GM12878 (cell line): ENCODE results near the gene THNSL1. TPM values are rescaled to one million over a fixed set of nuclear protein-coding genes. Genes with fewer than 3 reads are reported as not detected.

Experiments used
- ATAC-seq: fragments of 200-7000 bp; cut with Tn5 transposase; 3 replicates; pipeline ENCODE4 v1.9.1; 2020; ENCODE audit warnings: mild to moderate bottlenecking, moderate library complexity
- BruUV-seq: library from RNA; stranded (reverse); fragments of 400-500 nt; replicated peaks from 2 replicates; lab custom pipeline; 2021; lab: Mats Ljungman, UMichigan
- CTCF ChIA-PET: fragments of 300-600 bp; sonication (Branson Sonifier 250); formaldehyde crosslinking; extraction: SDS; loops from one replicate; lab custom pipeline; 2021; ENCODE audit warnings: inconsistent platforms; lab: Yijun Ruan, JAX
- POLR2A ChIA-PET: fragments of 350-600 bp; formaldehyde crosslinking; extraction: SDS; loops from one replicate; lab custom pipeline; 2021; ENCODE audit warnings: inconsistent platforms; lab: Charles Lee
- RAD21 ChIA-PET: fragments of 300-600 bp; sonication (Branson Sonifier 250); formaldehyde crosslinking; loops from one replicate; lab custom pipeline; 2023; ENCODE audit warnings: antibody characterized with exemption; ENCODE audit not compliant: unreplicated experiment; lab: Charles Lee
- SMC1A ChIA-PET: fragments of 300-600 bp; sonication (Branson Sonifier 250); formaldehyde crosslinking; loops from one replicate; lab custom pipeline; 2023; ENCODE audit not compliant: unreplicated experiment, uncharacterized antibody; lab: Charles Lee
- DNase-seq: peaks from one replicate; pipeline ENCODE4 v3.0.0-alpha.2; 2011; ENCODE audit warnings: low read depth, low spot score
- FAIRE-seq: peaks from 3 replicates; lab custom pipeline; 2011; peaks lifted over from hg19 to GRCh38; lab: Jason Lieb, UNC
- H2AFZ ChIP-seq: 2 replicates; pipeline ENCODE4 v1.6.0; 2011; ENCODE audit warnings: low read depth, low read length, control low read depth; ENCODE audit not compliant: control insufficient read depth
- H3K27ac ChIP-seq: 2 replicates; pipeline ENCODE4 v1.5.1; 2011; ENCODE audit warnings: control low read depth; ENCODE audit not compliant: control insufficient read depth, insufficient read depth
- H3K27me3 ChIP-seq, 2 experiments: replicated peaks in 1 of 2; 2 replicates each; pipeline versions ENCODE4 v1.6.0 to v1.6.1; 2011; ENCODE audit warnings: low read length in 1 of 2; ENCODE audit not compliant: control insufficient read depth in 2 of 2, insufficient read depth in 2 of 2
- H3K36me3 ChIP-seq, 2 experiments: 2 replicates each; pipeline ENCODE4 v1.5.1; 2011; ENCODE audit warnings: low read length in 1 of 2; ENCODE audit not compliant: control insufficient read depth in 2 of 2, insufficient read depth in 2 of 2
- H3K4me1 ChIP-seq: 2 replicates; pipeline ENCODE4 v1.6.1; 2011; ENCODE audit warnings: mild to moderate bottlenecking, low read length, moderate library complexity, mixed read lengths; ENCODE audit not compliant: control insufficient read depth, insufficient read depth
- H3K4me2 ChIP-seq: 2 replicates; pipeline ENCODE4 v1.6.0; 2011; ENCODE audit warnings: control low read depth; ENCODE audit not compliant: control insufficient read depth, insufficient read depth
- H3K4me3 ChIP-seq: fragments of 200-600 bp; sonication (generic); 2 replicates; pipeline ENCODE4 v1.5.1; 2016
- H3K79me2 ChIP-seq: 2 replicates; pipeline ENCODE4 v1.6.0; 2011; ENCODE audit warnings: low read length; ENCODE audit not compliant: control insufficient read depth, insufficient read depth
- H3K9ac ChIP-seq: 2 replicates; pipeline ENCODE4 v1.8.0; 2011; ENCODE audit warnings: low read length, control low read depth, mixed read lengths; ENCODE audit not compliant: control insufficient read depth, insufficient read depth
- H3K9me3 ChIP-seq: replicated peaks from 3 replicates; pipeline ENCODE4 v1.5.1; 2011; ENCODE audit warnings: mild to moderate bottlenecking, low read length; ENCODE audit not compliant: control insufficient read depth, insufficient read depth
- H4K20me1 ChIP-seq: 2 replicates; pipeline ENCODE4 v1.6.0; 2011; ENCODE audit not compliant: control insufficient read depth, insufficient read depth
- CHD1 ChIP-seq: IDR thresholded peaks from 2 replicates; pipeline ENCODE4 v1.6.1; 2012; ENCODE audit warnings: low read depth, low read length, improper control_type of control experiment
- CHD4 ChIP-seq: fragments of 200-600 bp; sonication (generic); IDR thresholded peaks from 2 replicates; pipeline ENCODE4 v1.6.1; 2016; ENCODE audit warnings: mild to moderate bottlenecking
- NBN ChIP-seq: fragments of 450-650 bp; IDR thresholded peaks from 2 replicates; pipeline ENCODE4 v1.6.1; 2016
- NFYA ChIP-seq: IDR thresholded peaks from 2 replicates; pipeline ENCODE4 v1.6.1; 2011; ENCODE audit warnings: low read depth, mild to moderate bottlenecking, low read length, improper control_type of control experiment, borderline replicate concordance
- NR2C1 ChIP-seq: fragments of 450-650 bp; IDR thresholded peaks from 2 replicates; pipeline ENCODE4 v1.6.1; 2017; ENCODE audit warnings: antibody characterized with exemption, mild to moderate bottlenecking, moderate library complexity
- NRF1 ChIP-seq: conservative IDR thresholded peaks from 2 replicates; pipeline ENCODE4 v1.6.1; 2011; ENCODE audit warnings: mild to moderate bottlenecking, low read depth, low read length, improper control_type of control experiment
- POU2F2 ChIP-seq: IDR thresholded peaks from 3 replicates; pipeline ENCODE4 v1.6.1; 2011; ENCODE audit warnings: low read depth, mild to moderate bottlenecking, low read length, borderline replicate concordance
- RFX5 ChIP-seq: IDR thresholded peaks from 2 replicates; pipeline ENCODE4 v1.6.1; 2011; ENCODE audit warnings: low read depth, low read length, improper control_type of control experiment
- TCF3 ChIP-seq: IDR thresholded peaks from 2 replicates; pipeline ENCODE4 v1.6.1; 2012; ENCODE audit warnings: low read depth, mild to moderate bottlenecking, low read length, borderline replicate concordance; ENCODE audit not compliant: insufficient read depth
- USF1 ChIP-seq: IDR thresholded peaks from 2 replicates; pipeline ENCODE4 v1.6.1; 2011; ENCODE audit warnings: borderline replicate concordance, low read depth, mild to moderate bottlenecking, moderate library complexity, mixed read lengths, low read length; ENCODE audit not compliant: insufficient read depth; ENCODE audit errors: extremely low read length
- ZNF687 ChIP-seq: fragments of 450-650 bp; IDR thresholded peaks from 2 replicates; pipeline ENCODE4 v1.6.1; 2017; ENCODE audit warnings: mild to moderate bottlenecking, moderate library complexity
- WGBS: methylation state at CpG from one replicate; pipeline ENCODE4 v1.1.6; 2016; ENCODE audit warnings: low lambda C conversion rate; ENCODE audit not compliant: insufficient replicate concordance, insufficient coverage; ENCODE audit errors: missing lambda C conversion rate; 5-methylcytosine and 5-hydroxymethylcytosine counted together
- in situ Hi-C: fragments of 300-500 bp; cut with MboI; formaldehyde crosslinking; loops from 9 replicates; pipeline ENCODE4 v1.14.3; 2018; ENCODE audit warnings: mixed read lengths
- intact Hi-C: fragments of 100-400 bp; cut with micrococcal nuclease; formaldehyde crosslinking; loops from one replicate; pipeline ENCODE4 v1.14.2; 2022; ENCODE audit not compliant: unreplicated experiment
- polyA plus RNA-seq, 11 experiments: library from polyadenylated mRNA; depleted of rRNA in 4 of 11; unstranded in 6 of 11; stranded (reverse) in 5 of 11; fragments of >200 nt; fragmentation: Nextera tagmentation in 4 of 11; fragmentation: Illumina TruSeq in 1 of 11; extraction: Ambion mirVana in 4 of 11; extraction: Trizol in 1 of 11; gene quantifications; 1 replicate in 1 of 11; 2 replicates in 10 of 11; pipeline versions ENCODE4 v1.2.1 to v1.2.3, GENCODE V29; 2011 to 2016; ENCODE audit warnings: inconsistent platforms in 2 of 11, missing spikeins in 2 of 11, low read depth in 1 of 11
- total RNA-seq, 4 experiments: library from RNA; depleted of rRNA in 3 of 4; stranded (reverse); fragments of >200 nt in 3 of 4; fragmentation: Illumina TruSeq in 1 of 4; extraction: Trizol in 1 of 4; gene quantifications; 2 replicates each; pipeline versions ENCODE4 v1.2.1 to v1.2.3, GENCODE V29; 2013 to 2021

THNSL1 gene
- total and polyA plus RNA-seq, 10 of the 15 experiments (the other 5 are each of a cell fraction or from before 2014, with no cell fraction given) = 4.2 to 17.5 (median 6.2) TPM

- TF ChIP-seq POU2F2 = no peak
- no peak overlapping the region for H3K4me2 ChIP-seq
- FAIRE-seq (no peak), DNase-seq (no peak), ATAC-seq (no peak)
- no peak overlapping the region for H3K27ac ChIP-seq
- 89% methylated on average over 2 of the region's 2 CpGs for WGBS
- no peak overlapping the region for H3K4me3 ChIP-seq
- H2AFZ ChIP-seq = no peak overlapping the region
- ChIA-PET CTCF (no interaction called here), SMC1A (no interaction called here), RAD21 (no interaction called here), POLR2A (no interaction called here)
- no peaks in the 10 kb centered on the region for H3K27me3 ChIP-seq
- H3K79me2 ChIP-seq = no peaks in the 10 kb centered on the region
- H3K36me3 ChIP-seq = no peaks in the 10 kb centered on the region
- no peaks in the 10 kb centered on the region for H3K9me3 ChIP-seq
- H3K9ac ChIP-seq = no peak overlapping the region
- no peaks in the 10 kb centered on the region for H4K20me1 ChIP-seq
- intact Hi-C loops = no loop called here
- no TSS peak for BruUV-seq
- in situ Hi-C loops = no loop called here
- no peaks in the 10 kb centered on the region for H3K4me1 ChIP-seq
These were observed 33.6 kb downstream of the THNSL1 start for GRCh38 chr10:25049966-25050365.

GRCh38 chr10:25050402-25050801, 34.0 kb downstream of the THNSL1 start:
- Histone ChIP-seq H2AFZ (no peak overlapping the region), H3K27ac (no peak overlapping the region), H3K79me2 (no peaks in the 10 kb centered on the region), H3K27me3 (no peaks in the 10 kb centered on the region), H4K20me1 (no peaks in the 10 kb centered on the region), H3K4me2 (no peak overlapping the region), H3K9me3 (no peaks in the 10 kb centered on the region), H3K9ac (no peak overlapping the region), H3K4me3 (no peak overlapping the region), H3K4me1 (no peaks in the 10 kb centered on the region), H3K36me3 (no peaks in the 10 kb centered on the region)
- ChIA-PET RAD21 (no interaction called here), SMC1A (interaction anchor here (0.6 kb wide), 1 partner anchor 12 kb away, joined by 3 read pairs; no protein-coding TSS in a partner anchor), CTCF (interaction anchor here (1.2 kb wide), 1 partner anchor 13 kb away, joined by 3 read pairs; no protein-coding TSS in a partner anchor), POLR2A (no interaction called here)
- intact Hi-C loops (no loop called here), in situ Hi-C loops (no loop called here)
- FAIRE-seq = no peak
- no peak for DNase-seq
- no TSS peak for BruUV-seq
- ATAC-seq = no peak
- WGBS = 37% methylated on average over 9 of the region's 9 CpGs
- TF ChIP-seq NR2C1 (no peak), CHD1 (no peak), NBN (no peak), USF1 (no peak), CHD4 (no peak), NRF1 (no peak), NFYA (no peak), ZNF687 (no peak), TCF3 (no peak), RFX5 (no peak), POU2F2 (no peak)
